ENCODE results near the gene KREMEN1. TPM values are rescaled to one million over a fixed set of nuclear protein-coding genes. Genes with fewer than 3 reads are reported as not detected.

Gene KREMEN1
- total and polyA plus RNA-seq, 9 of the 15 experiments (the other 6 are each of a cell fraction or from before 2014, with no cell fraction given), result 0.69 to 11.5 (median 4.3) TPM

- ChIA-PET POLR2A (interaction anchor here (0.6 kb wide), 1 partner anchor 71 kb away, joined by 3 read pairs; no protein-coding TSS in a partner anchor), CTCF (ENCODE audit: low intra/inter-chr PET ratio) (no interaction called here)
- TF ChIP-seq NUFIP1 (IDR thresholded peaks at IDR 0.05; ENCODE audit: partially characterized antibody) (no peak), NR2C1 (IDR thresholded peaks at IDR 0.05) (no peak), NR2C1 (tag; IDR thresholded peaks at IDR 0.05) (no peak), ESRRA (IDR thresholded peaks at IDR 0.05; ENCODE audit: borderline replicate concordance, low read depth) (no peak), USF2 (CRISPR knock-in tag; IDR thresholded peaks at IDR 0.05) (no peak), SOX6 (IDR thresholded peaks at IDR 0.05) (no peak), BMI1 (IDR thresholded peaks at IDR 0.05; ENCODE audit: low read length) (no peak), TFE3 (CRISPR knock-in tag; IDR thresholded peaks at IDR 0.05) (no peak)
- FAIRE-seq, result no peak
- H3K4me1 ChIP-seq (replicated peaks in 1 of 2; ENCODE audit: control insufficient read depth in 2 of 2, insufficient read depth in 2 of 2, low read length in 2 of 2), result no peaks in the 10 kb centered on the region; a peak in 1 of 5 replicates
- H3K79me2 ChIP-seq (ENCODE audit: control insufficient read depth, insufficient read depth, low read length), result no peaks in the 10 kb centered on the region
- no peak for DNase-seq (ENCODE audit: extremely low read depth in 1 of 4, low spot score in 3 of 4)
- intact Hi-C loops (cut with micrococcal nuclease), result no loop called here
- H4K20me1 ChIP-seq (replicated peaks; ENCODE audit: control insufficient read depth, insufficient read depth, low read length), result no peaks in the 10 kb centered on the region
- ATAC-seq, result no peak
- no peak overlapping the region for H3K4me3 ChIP-seq
- no peak overlapping the region for H3K27ac ChIP-seq (ENCODE audit: extremely low read depth, low read depth, low read length)
- WGBS (ENCODE audit: insufficient coverage, low coverage, missing lambda C conversion rate), result 37% methylated on average over 17 of the region's 22 CpGs
- no peaks in the 10 kb centered on the region for H3K9me3 ChIP-seq (replicated peaks; ENCODE audit: control insufficient read depth, insufficient read depth, low read depth, low read length)
- H3K9ac ChIP-seq (ENCODE audit: insufficient read depth in 1 of 2, low read depth in 2 of 2, low read length in 2 of 2), result no peak overlapping the region
- no peaks in the 10 kb centered on the region for H3K36me3 ChIP-seq (ENCODE audit: control insufficient read depth, insufficient read depth, low read length)
- H3K9me1 ChIP-seq (ENCODE audit: control insufficient read depth, insufficient read depth, low read length), result no peaks in the 10 kb centered on the region
- no peaks in the 10 kb centered on the region for H3K27me3 ChIP-seq (ENCODE audit: control insufficient read depth in 2 of 2, insufficient read depth in 2 of 2, low read length in 2 of 2)
- no TSS peak for BruUV-seq (replicated peaks)
- in situ Hi-C loops (cut with MboI), result no loop called here
- H3K4me2 ChIP-seq (ENCODE audit: insufficient read depth, low read length), result no peak overlapping the region
- H2AFZ ChIP-seq (ENCODE audit: low read depth, low read length), result no peak overlapping the region
These were observed 94.4 kb downstream of the KREMEN1 start for GRCh38 chr22:29167032-29167911.
